Ectodermal cell (in vitro differentiated cells): ENCODE measurements around the gene SLC14A1.

Source experiments
- H3K27ac ChIP-seq: 2 replicates; pipeline ENCODE4 v1.7.0; 2013; ENCODE audit warnings: mild to moderate bottlenecking, low read depth, low read length; ENCODE audit not compliant: insufficient read depth, poor library complexity, severe bottlenecking
- H3K27me3 ChIP-seq: 2 replicates; pipeline ENCODE4 v1.7.0; 2013; ENCODE audit warnings: mild to moderate bottlenecking, low read length; ENCODE audit not compliant: insufficient read depth, control insufficient read depth, poor library complexity, severe bottlenecking
- H3K36me3 ChIP-seq: one replicate; pipeline ENCODE4 v1.7.0; 2013; ENCODE audit warnings: low read length; ENCODE audit not compliant: control insufficient read depth, insufficient read depth
- H3K4me1 ChIP-seq: one replicate; pipeline ENCODE4 v1.7.0; 2013; ENCODE audit warnings: low read length; ENCODE audit not compliant: control insufficient read depth, insufficient read depth
- H3K4me3 ChIP-seq: 2 replicates; pipeline ENCODE4 v1.7.0; 2013; ENCODE audit warnings: low read depth, low read length, control low read depth; ENCODE audit not compliant: insufficient read depth
- H3K9me3 ChIP-seq: 2 replicates; pipeline ENCODE4 v1.7.0; 2013; ENCODE audit warnings: mild to moderate bottlenecking, low read length, moderate library complexity; ENCODE audit not compliant: control insufficient read depth
- WGBS, 2 experiments: methylation state at CpG; one replicate each; pipeline ENCODE4 v1.1.7; 2013; ENCODE audit warnings: missing lambda C conversion rate in 2 of 2; 5-methylcytosine and 5-hydroxymethylcytosine counted together

The SLC14A1 gene

GRCh38 chr18:45734505-45734904 lies 10.5 kb downstream of the SLC14A1 start:
- Histone ChIP-seq H3K27me3 (no peaks in the 10 kb centered on the region), H3K4me3 (no peak overlapping the region), H3K4me1 (no peaks in the 10 kb centered on the region), H3K9me3 (no peaks in the 10 kb centered on the region), H3K36me3 (no peaks in the 10 kb centered on the region), H3K27ac (no peak overlapping the region)
- WGBS, 2 experiments = 87 to 92% methylated on average over 5 of the region's 5 CpGs

- Histone ChIP-seq H3K4me3 (no peak overlapping the region), H3K36me3 (no peaks in the 10 kb centered on the region), H3K9me3 (no peaks in the 10 kb centered on the region), H3K27ac (no peak overlapping the region), H3K27me3 (no peaks in the 10 kb centered on the region), H3K4me1 (no peaks in the 10 kb centered on the region)
- 85 to 86% methylated on average over 6 of the region's 6 CpGs for WGBS, 2 experiments
Observed at GRCh38 chr18:45734944-45735343, 11.0 kb downstream of the SLC14A1 start.

- Histone ChIP-seq H3K36me3 (no peaks in the 10 kb centered on the region), H3K27ac (no peak overlapping the region), H3K27me3 (no peaks in the 10 kb centered on the region), H3K4me1 (no peaks in the 10 kb centered on the region), H3K9me3 (no peaks in the 10 kb centered on the region), H3K4me3 (no peak overlapping the region)
Observed at GRCh38 chr18:45738660-45739059, 14.7 kb downstream of the SLC14A1 start.

- no peaks in the 10 kb centered on the region for H3K36me3 ChIP-seq
- no peaks in the 10 kb centered on the region for H3K27me3 ChIP-seq
- no peaks in the 10 kb centered on the region for H3K4me1 ChIP-seq
- no peak overlapping the region for H3K4me3 ChIP-seq
- no peaks in the 10 kb centered on the region for H3K9me3 ChIP-seq
- WGBS, 2 experiments = 95% methylated on average over 3 of the region's 3 CpGs
- no peak overlapping the region for H3K27ac ChIP-seq
Observed at GRCh38 chr18:45739268-45739667, 15.3 kb downstream of the SLC14A1 start.

DNA sequence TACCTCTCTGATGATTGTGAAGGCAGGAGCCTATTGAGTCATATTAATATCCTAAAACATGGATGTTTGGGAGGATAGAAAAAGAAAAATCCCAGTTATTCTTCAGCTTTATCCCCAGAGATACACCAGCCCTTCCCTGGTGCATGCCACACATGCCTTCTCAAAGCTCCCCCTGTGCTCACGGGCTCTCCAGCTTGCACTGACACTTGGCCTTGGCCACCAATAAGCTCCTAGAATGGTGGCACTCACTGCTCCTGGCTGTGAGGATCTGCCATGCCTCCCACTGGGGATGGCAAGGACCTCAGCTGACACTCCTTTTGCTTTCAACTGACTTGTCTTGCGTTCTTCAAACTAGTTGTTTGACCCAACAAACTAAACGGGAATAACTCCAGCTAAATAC lies 15.9 kb downstream of the SLC14A1 start:
- no peak overlapping the region for H3K4me3 ChIP-seq
- no peaks in the 10 kb centered on the region for H3K27me3 ChIP-seq
- no peaks in the 10 kb centered on the region for H3K4me1 ChIP-seq
- 81% methylated on average over 3 of the region's 3 CpGs for WGBS, 2 experiments
- no peaks in the 10 kb centered on the region for H3K9me3 ChIP-seq
- no peak overlapping the region for H3K27ac ChIP-seq
- no peaks in the 10 kb centered on the region for H3K36me3 ChIP-seq

DNA sequence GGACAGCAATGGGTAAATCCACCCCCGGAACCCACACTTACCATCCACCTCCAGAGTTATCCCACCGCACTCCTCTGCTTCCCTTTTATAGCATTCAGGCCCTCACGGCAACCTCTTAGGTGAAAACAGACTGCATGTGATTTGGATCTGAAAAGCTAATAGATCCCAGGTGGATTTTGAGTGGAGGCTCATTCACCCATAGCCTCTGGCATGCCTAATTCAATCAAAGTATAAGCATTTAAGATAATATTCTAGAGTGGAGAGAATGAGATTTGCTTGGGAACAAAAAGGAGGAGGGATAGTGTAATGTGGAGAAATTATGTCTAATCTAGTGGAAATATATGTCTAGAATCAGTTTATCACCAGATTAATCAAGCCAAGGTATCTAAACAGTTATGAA lies 17.1 kb downstream of the SLC14A1 start:
- Histone ChIP-seq H3K4me3 (no peak overlapping the region), H3K36me3 (no peaks in the 10 kb centered on the region), H3K4me1 (no peaks in the 10 kb centered on the region), H3K27ac (no peak overlapping the region), H3K9me3 (no peaks in the 10 kb centered on the region), H3K27me3 (no peaks in the 10 kb centered on the region)
- WGBS, 2 experiments = 83 to 90% methylated on average over 3 of the region's 3 CpGs

- H3K4me1 ChIP-seq = no peaks in the 10 kb centered on the region
- no peaks in the 10 kb centered on the region for H3K27me3 ChIP-seq
Observed at GRCh38 chr18:45745817-45746461, 22.0 kb downstream of the SLC14A1 start.

GRCh38 chr18:45748501-45748900 lies 24.5 kb downstream of the SLC14A1 start:
- Histone ChIP-seq H3K9me3 (no peaks in the 10 kb centered on the region), H3K27me3 (no peaks in the 10 kb centered on the region), H3K4me1 (no peaks in the 10 kb centered on the region), H3K27ac (no peak overlapping the region), H3K36me3 (no peaks in the 10 kb centered on the region), H3K4me3 (no peak overlapping the region)
- WGBS, 2 experiments = 45 to 82% methylated on average over 1 to 2 of the region's 2 CpGs

More at GRCh38 chr18:45745817-45746461, 22.0 kb downstream of the SLC14A1 start:
- Histone ChIP-seq H3K9me3 (no peaks in the 10 kb centered on the region), H3K27ac (no peak overlapping the region), H3K4me3 (no peak overlapping the region), H3K36me3 (no peaks in the 10 kb centered on the region)
- WGBS, 2 experiments = 86 to 97% methylated on average over 5 of the region's 5 CpGs

DNA sequence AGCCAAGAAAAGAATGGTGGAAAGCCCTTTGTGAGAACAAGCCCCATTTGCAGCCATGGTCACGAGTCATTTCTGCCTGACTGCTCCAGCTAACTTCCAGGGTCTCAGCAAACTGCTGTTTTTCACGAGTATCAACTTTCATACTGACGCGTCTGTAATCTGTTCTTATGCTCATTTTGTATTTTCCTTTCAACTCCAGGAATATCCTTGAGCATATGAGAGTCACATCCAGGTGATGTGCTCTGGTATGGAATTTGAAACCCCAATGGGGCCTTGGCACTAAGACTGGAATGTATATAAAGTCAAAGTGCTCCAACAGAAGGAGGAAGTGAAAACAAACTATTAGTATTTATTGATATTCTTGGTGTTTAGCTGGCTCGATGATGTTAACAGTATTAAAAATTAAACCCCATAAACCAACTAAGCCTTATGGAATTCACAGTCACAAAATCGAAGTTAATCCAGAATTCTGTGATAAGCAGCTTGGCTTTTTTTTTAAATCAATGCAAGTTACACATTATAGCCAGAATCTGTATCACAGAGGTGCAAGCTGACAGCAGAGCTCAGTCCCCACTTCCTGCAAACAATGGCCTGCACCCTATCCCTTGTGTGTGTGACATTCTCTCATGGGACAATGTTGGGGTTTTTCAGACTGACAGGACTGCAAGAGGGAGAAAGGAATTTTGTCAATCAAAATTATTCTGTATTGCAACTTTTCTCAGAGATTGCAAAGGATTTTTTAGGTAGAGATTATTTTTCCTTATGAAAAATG lies 26.1 kb downstream of the SLC14A1 start:
- 88 to 94% methylated on average over 5 to 6 of the region's 6 CpGs for WGBS, 2 experiments
- Histone ChIP-seq H3K9me3 (no peaks in the 10 kb centered on the region), H3K36me3 (no peaks in the 10 kb centered on the region), H3K4me3 (no peak overlapping the region), H3K27me3 (no peaks in the 10 kb centered on the region), H3K4me1 (no peaks in the 10 kb centered on the region), H3K27ac (no peak overlapping the region)

DNA sequence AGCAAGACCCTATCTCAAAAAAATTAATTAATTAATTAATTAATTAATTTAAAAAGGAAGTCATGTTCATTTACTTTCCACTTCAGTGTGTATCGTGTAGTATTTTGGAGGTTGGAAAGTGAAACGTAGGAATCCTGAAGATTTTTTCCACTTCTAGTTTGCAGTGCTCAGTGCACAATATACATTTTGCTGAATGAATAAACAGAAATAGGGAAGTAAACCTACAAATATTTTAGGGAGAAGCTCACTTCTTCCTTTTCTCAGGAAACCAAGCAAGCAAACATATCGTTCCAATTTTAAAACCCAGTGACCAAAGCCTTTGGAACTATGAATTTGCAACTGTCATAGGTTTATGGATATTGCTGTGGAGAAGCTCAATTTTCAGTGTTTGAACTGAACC lies 27.8 kb downstream of the SLC14A1 start:
- no peak overlapping the region for H3K27ac ChIP-seq
- no peaks in the 10 kb centered on the region for H3K36me3 ChIP-seq
- H3K4me3 ChIP-seq = no peak overlapping the region
- H3K27me3 ChIP-seq = no peaks in the 10 kb centered on the region
- 100% methylated on average over 1 to 2 of the region's 3 CpGs for WGBS, 2 experiments
- no peaks in the 10 kb centered on the region for H3K4me1 ChIP-seq
- no peaks in the 10 kb centered on the region for H3K9me3 ChIP-seq
